HepG2 (cell line): Measurements from ENCODE around the gene OCIAD2.

Experiments used
- CEBPG ChIP-seq: IDR thresholded peaks from 2 replicates; pipeline ENCODE4 v1.6.1; 2016
- CTCF ChIP-seq: sonication (generic); formaldehyde crosslinking; IDR thresholded peaks from 2 replicates; pipeline ENCODE4 v1.5.0; 2020; ENCODE audit warnings: mild to moderate bottlenecking, missing genetic modification reagents, moderate library complexity
- ETV5 ChIP-seq: IDR thresholded peaks from 2 replicates; pipeline ENCODE4 v1.6.1; 2018; ENCODE audit warnings: missing biosample characterization, missing genetic modification reagents, inconsistent platforms, borderline replicate concordance
- GABPA ChIP-seq, 2 experiments: IDR thresholded peaks; 2 replicates each; pipeline ENCODE4 v1.6.1; 2011 to 2016; ENCODE audit warnings: low read depth in 2 of 2, low read length in 1 of 2, missing biosample characterization in 1 of 2, missing genetic modification characterization in 1 of 2
- HNRNPK ChIP-seq: fragments of 200-400 bp; formaldehyde crosslinking; IDR thresholded peaks from 2 replicates; pipeline ENCODE4 v1.6.1; 2018; ENCODE audit warnings: low read length, low read depth, moderate library complexity, mild to moderate bottlenecking; ENCODE audit not compliant: poor library complexity, severe bottlenecking
- MAX ChIP-seq: IDR thresholded peaks from 2 replicates; pipeline ENCODE4 v1.6.1; 2012; ENCODE audit warnings: inconsistent platforms
- NR3C1 ChIP-seq: sonication (generic); formaldehyde crosslinking; IDR thresholded peaks from 2 replicates; pipeline ENCODE4 v1.4.0; 2020; ENCODE audit warnings: missing genetic modification reagents
- POLR2AphosphoS5 ChIP-seq: IDR thresholded peaks from 2 replicates; pipeline ENCODE4 v1.6.1; 2012; ENCODE audit warnings: low read depth, low read length
- YY1 ChIP-seq: IDR thresholded peaks from 2 replicates; pipeline ENCODE4 v1.6.1; 2011; ENCODE audit warnings: low read length, low read depth, moderate library complexity, mild to moderate bottlenecking; ENCODE audit not compliant: insufficient read depth, insufficient replicate concordance
- ZBTB1 ChIP-seq: sonication (generic); formaldehyde crosslinking; IDR thresholded peaks from 2 replicates; pipeline ENCODE4 v1.4.0; 2020; ENCODE audit warnings: missing genetic modification reagents, borderline replicate concordance
- ZNF121 ChIP-seq: sonication (generic); formaldehyde crosslinking; IDR thresholded peaks from 2 replicates; pipeline ENCODE4 v1.5.0; 2020; ENCODE audit warnings: mild to moderate bottlenecking, missing genetic modification reagents
- ZNF362 ChIP-seq: sonication (generic); formaldehyde crosslinking; IDR thresholded peaks from 2 replicates; pipeline ENCODE4 v1.4.0; 2020; ENCODE audit warnings: missing genetic modification reagents, mild to moderate bottlenecking, borderline replicate concordance
- ZNF501 ChIP-seq: sonication (generic); formaldehyde crosslinking; IDR thresholded peaks from 2 replicates; pipeline ENCODE4 v1.5.1; 2020; ENCODE audit warnings: mild to moderate bottlenecking, moderate library complexity, missing genetic modification reagents
- ZNF768 ChIP-seq: sonication (generic); formaldehyde crosslinking; IDR thresholded peaks from 2 replicates; pipeline ENCODE4 v1.4.0; 2020; ENCODE audit warnings: missing genetic modification reagents

GRCh38 chr4:48858130-48858529 lies 48.4 kb downstream of the OCIAD2 start:
- no peak for TF ChIP-seq ZNF501 (CRISPR knock-in tag)
- no peak for TF ChIP-seq NR3C1 (CRISPR knock-in tag)
- TF ChIP-seq HNRNPK = no peak
- TF ChIP-seq ZNF121 (CRISPR knock-in tag) = no peak
- TF ChIP-seq GABPA (IDR thresholded peaks at IDR 0.05; ENCODE audit: low read depth, low read length) = no peak
- TF ChIP-seq GABPA (CRISPR knock-in tag; IDR thresholded peaks at IDR 0.05; ENCODE audit: low read depth) = no peak
- no peak for TF ChIP-seq POLR2AphosphoS5
- no peak for TF ChIP-seq ETV5 (CRISPR knock-in tag)
- no peak for TF ChIP-seq CTCF
- TF ChIP-seq ZNF768 = no peak
- TF ChIP-seq CEBPG (CRISPR knock-in tag) = no peak
- TF ChIP-seq YY1 = no peak
- TF ChIP-seq ZNF362 (CRISPR knock-in tag) = no peak
- no peak for TF ChIP-seq MAX
- no peak for TF ChIP-seq ZBTB1 (CRISPR knock-in tag)
